CD4-positive, alpha-beta T cell treated with Interleukin-15 for 4 hours (primary cell): ENCODE measurements around the gene FADS2.
A peak's percentile ranks its signal among the peaks of the same experiment; 100 is the strongest.

Experiments
- DNase-seq: peaks from one replicate; pipeline ENCODE4 v3.0.0-alpha.2; 2020; ENCODE audit warnings: low spot score

Gene FADS2

GRCh38 chr11:61820174-61820573, 7.9 kb upstream of the FADS2 start:
- no peak for DNase-seq

GRCh38 chr11:61826930-61827570, 1.1 kb upstream of the FADS2 start:
- DNase-seq = no peak

GRCh38 chr11:61828379-61828628, 204 bp downstream of the FADS2 start:
- DNase-seq = no peak

- DNase-seq = peak; percentile 2
Observed at GRCh38 chr11:61828629-61829407, 718 bp downstream of the FADS2 start.

GRCh38 chr11:61829806-61830205, 1.7 kb downstream of the FADS2 start:
- no peak for DNase-seq

- DNase-seq = no peak
Observed at GRCh38 chr11:61830237-61831105, 2.4 kb downstream of the FADS2 start.

GRCh38 chr11:61832207-61832606, 4.1 kb downstream of the FADS2 start:
- no peak for DNase-seq

GRCh38 chr11:61832754-61833153, 4.7 kb downstream of the FADS2 start:
- DNase-seq = no peak

- no peak for DNase-seq
Observed at GRCh38 chr11:61833471-61833870, 5.4 kb downstream of the FADS2 start.

- DNase-seq = no peak
Observed at GRCh38 chr11:61833926-61834277, 5.8 kb downstream of the FADS2 start.

- peak; percentile 40 for DNase-seq
Observed at GRCh38 chr11:61834278-61835048, 6.4 kb downstream of the FADS2 start.

GRCh38 chr11:61836193-61836592, 8.1 kb downstream of the FADS2 start:
- no peak for DNase-seq

- DNase-seq = no peak
Observed at GRCh38 chr11:61837411-61838005, 9.4 kb downstream of the FADS2 start.

GRCh38 chr11:61838501-61838900, 10.4 kb downstream of the FADS2 start:
- no peak for DNase-seq

- DNase-seq = no peak
Observed at GRCh38 chr11:61838921-61839320, 10.8 kb downstream of the FADS2 start.

GRCh38 chr11:61839742-61840141, 11.6 kb downstream of the FADS2 start:
- no peak for DNase-seq

GRCh38 chr11:61840371-61840770, 12.3 kb downstream of the FADS2 start:
- no peak for DNase-seq

- DNase-seq = no peak
Observed at GRCh38 chr11:61841636-61842527, 13.8 kb downstream of the FADS2 start.

- no peak for DNase-seq
Observed at GRCh38 chr11:61842528-61842820, 14.4 kb downstream of the FADS2 start.

GRCh38 chr11:61844909-61845565, 16.9 kb downstream of the FADS2 start:
- DNase-seq = no peak
